MCF 10A (cell line): Measurements from ENCODE around the gene TMEM59L. TPM values are rescaled to one million over a fixed set of nuclear protein-coding genes. Genes with fewer than 3 reads are reported as not detected.
"Not testable (repeated sequence)": the region's sequence is repeated elsewhere in the genome, so short reads cannot be mapped to it uniquely, and the experiment has no call there.

Experiments used
- BruUV-seq: library from RNA; stranded (reverse); fragments of 400-500 nt; replicated peaks from 2 replicates; lab custom pipeline; 2021; lab: Mats Ljungman, UMichigan
- CTCF ChIA-PET: fragments of 300-600 bp; sonication (Branson Sonifier 250); formaldehyde crosslinking; extraction: SDS; loops from one replicate; lab custom pipeline; 2021; ENCODE audit warnings: antibody characterized with exemption, inconsistent platforms; lab: Yijun Ruan, JAX
- POLR2A ChIA-PET: fragments of 300-600, 350-650 bp; sonication (Branson Sonifier 250); formaldehyde crosslinking; extraction: SDS; loops from one replicate; lab custom pipeline; 2020; ENCODE audit warnings: antibody characterized with exemption, inconsistent platforms; lab: Yijun Ruan, JAX
- DNase-seq: peaks from one replicate; pipeline ENCODE4 v3.0.0-alpha.2; 2018; ENCODE audit not compliant: unreplicated experiment
- H3K27ac Mint-ChIP-seq: one replicate; pipeline ENCODE4 v1.8.0; 2022; ENCODE audit warnings: mild to moderate bottlenecking, low read depth, mixed read lengths; ENCODE audit not compliant: unreplicated experiment
- H3K27me3 Mint-ChIP-seq: one replicate; pipeline ENCODE4 v1.8.0; 2022; ENCODE audit warnings: mixed read lengths; ENCODE audit not compliant: insufficient read depth, unreplicated experiment
- H3K36me3 Mint-ChIP-seq: one replicate; pipeline ENCODE4 v1.8.0; 2022; ENCODE audit warnings: mild to moderate bottlenecking, moderate library complexity, mixed read lengths; ENCODE audit not compliant: insufficient read depth, unreplicated experiment
- H3K4me1 Mint-ChIP-seq: one replicate; pipeline ENCODE4 v1.8.0; 2022; ENCODE audit warnings: mixed read lengths; ENCODE audit not compliant: insufficient read depth, unreplicated experiment
- H3K4me3 Mint-ChIP-seq: one replicate; pipeline ENCODE4 v1.8.0; 2022; ENCODE audit warnings: mild to moderate bottlenecking, moderate library complexity, mixed read lengths; ENCODE audit not compliant: unreplicated experiment
- H3K9me3 Mint-ChIP-seq: one replicate; pipeline ENCODE4 v1.8.0; 2022; ENCODE audit warnings: mixed read lengths; ENCODE audit not compliant: unreplicated experiment
- CTCF ChIP-seq: fragments of 200-600 bp; IDR thresholded peaks from one replicate; pipeline ENCODE4 v1.8.0; 2022; ENCODE audit warnings: antibody characterized with exemption, mild to moderate bottlenecking; ENCODE audit not compliant: unreplicated experiment
- intact Hi-C: fragments of 100-400 bp; cut with micrococcal nuclease; formaldehyde crosslinking; loops from 2 replicates; pipeline ENCODE4 v1.14.1; 2022
- total RNA-seq: library from RNA; stranded (reverse); gene quantifications from 2 replicates; pipeline ENCODE4 v1.2.3, GENCODE V29; 2022

The TMEM59L gene
- total RNA-seq, 1 experiment from 2014 or later = 0.33 TPM

GRCh38 chr19:18590273-18591272, 22.1 kb upstream of the TMEM59L start:
- peak; percentile 90 for DNase-seq
- peak overlapping the region; percentile 90 for H3K27ac Mint-ChIP-seq
- H3K27me3 Mint-ChIP-seq = no peaks in the 10 kb centered on the region
- CTCF ChIA-PET = interaction anchor here (0.6 to 3.5 kb wide), 14 partner anchors 8 to 396 kb away, joined by 3 to 27 read pairs (median 4); partner anchors contain the start of gene UBA52
- POLR2A ChIA-PET = interaction anchor here (0.6 to 3.6 kb wide), 9 partner anchors 10 to 338 kb away, joined by 3 to 87 read pairs (median 4); partner anchors contain the start of genes COPE, DDX49, ELL and KXD1
- H3K4me1 Mint-ChIP-seq = peaks cover 17% of the 10 kb centered on the region
- TF ChIP-seq CTCF = peak; percentile 24
- intact Hi-C loops = loop anchor here (5.0 kb wide), 1 partner anchor 172 kb away; no protein-coding TSS in a partner anchor
- TSS peak; percentile 54 for BruUV-seq
- H3K4me3 Mint-ChIP-seq = peak overlapping the region; percentile 88
- peaks cover 19% of the 10 kb centered on the region for H3K36me3 Mint-ChIP-seq
- no peaks in the 10 kb centered on the region for H3K9me3 Mint-ChIP-seq

DNA sequence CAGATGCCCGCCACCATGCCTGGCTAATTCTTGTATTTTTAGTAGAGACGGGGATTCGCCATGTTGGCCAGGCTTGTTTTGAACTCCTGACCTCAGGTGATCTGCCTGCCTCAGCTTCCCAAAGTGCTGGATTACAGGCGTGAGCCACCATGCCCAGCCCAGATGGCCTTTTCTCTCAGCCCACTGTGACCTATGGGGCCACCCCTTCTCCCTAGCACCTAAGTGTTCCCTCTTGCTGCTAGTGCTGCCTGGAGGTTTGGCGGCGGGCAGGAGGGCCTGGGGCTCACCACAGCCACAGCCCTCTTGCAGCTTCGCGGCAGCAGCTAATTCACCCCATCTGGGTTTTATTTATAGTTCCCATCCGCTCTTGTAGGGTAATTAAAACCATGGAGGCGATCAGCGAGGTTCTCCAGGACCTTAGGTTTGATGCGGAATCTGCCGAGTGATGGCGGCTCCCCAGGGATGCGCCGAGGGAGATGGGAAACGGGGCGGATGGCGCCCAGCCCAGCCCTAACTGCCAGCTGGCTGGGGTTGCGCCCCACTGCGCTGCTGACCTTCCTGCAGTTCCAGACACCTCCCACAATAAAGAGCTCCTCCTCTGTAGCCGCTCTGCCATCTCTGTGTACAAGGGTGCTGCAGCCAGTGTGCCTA, 20.8 kb upstream of the TMEM59L start:
- Mint-ChIP-seq H3K4me3 (no peak overlapping the region), H3K36me3 (peaks cover 19% of the 10 kb centered on the region), H3K27ac (no peak overlapping the region), H3K27me3 (no peaks in the 10 kb centered on the region), H3K4me1 (peaks cover 17% of the 10 kb centered on the region), H3K9me3 (no peaks in the 10 kb centered on the region)
- DNase-seq = no peak
- BruUV-seq = no TSS peak
- POLR2A ChIA-PET = interaction anchor here (0.6 to 2.7 kb wide), 3 partner anchors 9 to 328 kb away, joined by 3 to 17 read pairs (median 5); partner anchors contain the start of genes COPE, DDX49 and UBA52
- CTCF ChIA-PET = interaction anchor here (0.6 to 3.5 kb wide), 8 partner anchors 9 to 758 kb away, joined by 3 to 25 read pairs (median 10); no protein-coding TSS in a partner anchor
- TF ChIP-seq CTCF = no peak
- intact Hi-C loops = loop anchor here (1.0 to 5.0 kb wide), 2 partner anchors 44 to 170 kb away; no protein-coding TSS in a partner anchor

GRCh38 chr19:18592732-18593131, 19.9 kb upstream of the TMEM59L start:
- H3K4me3 Mint-ChIP-seq, BruUV-seq, H3K27me3 Mint-ChIP-seq, H3K9me3 Mint-ChIP-seq, H3K27ac Mint-ChIP-seq, DNase-seq: not testable (repeated sequence)
- Mint-ChIP-seq H3K36me3 (peaks cover 21% of the 10 kb centered on the region), H3K4me1 (peaks cover 17% of the 10 kb centered on the region)
- POLR2A ChIA-PET = interaction anchor here (0.7 to 2.7 kb wide), 6 partner anchors 10 to 327 kb away, joined by 3 to 17 read pairs (median 3); partner anchors contain the start of genes COPE, CRTC1, DDX49 and UBA52
- intact Hi-C loops = loop anchor here (1.0 to 5.0 kb wide), 2 partner anchors 44 to 170 kb away; no protein-coding TSS in a partner anchor
- CTCF ChIA-PET = interaction anchor here (0.6 to 3.3 kb wide), 12 partner anchors 8 to 535 kb away, joined by 3 to 25 read pairs (median 6); partner anchors contain the start of gene UPF1
